ENCODE results near the gene ZDHHC19. TPM values are rescaled to one million over a fixed set of nuclear protein-coding genes. Genes with fewer than 3 reads are reported as not detected.
"Not testable (repeated sequence)": the region's sequence is repeated elsewhere in the genome, so short reads cannot be mapped to it uniquely, and the experiment has no call there.

The ZDHHC19 gene
- total and polyA plus RNA-seq, 2 donors = 0.19 to 0.68 TPM

- Histone ChIP-seq H3K36me3 (ENCODE audit: control insufficient read depth in 2 of 2, insufficient read depth in 2 of 2, low read length in 1 of 2) (no peaks in the 10 kb centered on the region), H3K27me3 (ENCODE audit: control insufficient read depth in 2 of 2, insufficient read depth in 1 of 2, low read length in 1 of 2) (no peaks in the 10 kb centered on the region), H3K4me1 (ENCODE audit: control insufficient read depth in 2 of 2, insufficient read depth in 2 of 2, low read length in 2 of 2) (peaks cover 11 to 18% of the 10 kb centered on the region in 2 donors), H3K27ac (ENCODE audit: low read depth in 1 of 2, low read length in 1 of 2) (peak overlapping the region in 1 of 2 donors; percentile 8), H3K9me3 (ENCODE audit: control insufficient read depth in 2 of 2, insufficient read depth in 1 of 2, low read length in 1 of 2) (peaks cover 0 to 8% of the 10 kb centered on the region in 2 donors), H3K4me3 (ENCODE audit: low read length in 2 of 2) (no peak overlapping the region)
- 96% methylated on average over 19 of the region's 19 CpGs for WGBS
- DNase-seq (ENCODE audit: low read depth in 6 of 9, low spot score in 9 of 9) = no peak
Observed at GRCh38 chr3:196175116-196175625, 36.0 kb downstream of the ZDHHC19 start.

GRCh38 chr3:196174652-196175051 is 36.5 kb downstream of the ZDHHC19 start:
- 97% methylated on average over 3 of the region's 3 CpGs for WGBS

DNA sequence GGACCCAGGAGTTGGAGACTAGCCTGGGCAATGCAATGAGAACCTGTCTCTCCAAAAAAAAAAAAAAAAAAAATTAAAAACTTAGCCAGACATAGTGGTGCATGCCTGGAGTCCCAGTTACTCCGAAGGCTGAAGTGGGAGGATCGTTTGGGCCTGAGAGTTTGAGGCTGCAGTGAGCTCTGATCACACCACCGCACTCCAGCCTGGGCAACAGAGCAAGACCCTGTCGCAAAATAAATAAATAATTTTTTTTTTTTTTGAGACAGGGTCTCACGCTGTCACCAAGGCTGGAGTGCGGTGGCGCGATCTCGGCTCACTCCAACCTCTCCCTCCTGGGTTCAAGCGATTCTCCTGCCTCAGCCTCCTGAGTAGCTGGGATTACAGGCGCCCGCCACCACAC is 40.9 kb downstream of the ZDHHC19 start:
- DNase-seq (ENCODE audit: low read depth in 6 of 9, low spot score in 9 of 9); H3K4me1 ChIP-seq (ENCODE audit: control insufficient read depth in 2 of 2, insufficient read depth in 2 of 2, low read length in 2 of 2); H3K36me3 ChIP-seq (ENCODE audit: control insufficient read depth in 2 of 2, insufficient read depth in 2 of 2, low read length in 1 of 2); H3K27ac ChIP-seq (ENCODE audit: low read depth in 1 of 2, low read length in 1 of 2); H3K4me3 ChIP-seq (ENCODE audit: low read length in 2 of 2); H3K27me3 ChIP-seq (ENCODE audit: control insufficient read depth in 2 of 2, insufficient read depth in 1 of 2, low read length in 1 of 2); H3K9me3 ChIP-seq (ENCODE audit: control insufficient read depth in 2 of 2, insufficient read depth in 1 of 2, low read length in 1 of 2): not testable (repeated sequence)
- 99% methylated on average over 12 of the region's 12 CpGs for WGBS

More at GRCh38 chr3:196174652-196175051, 36.5 kb downstream of the ZDHHC19 start:
- Histone ChIP-seq H3K9me3 (ENCODE audit: control insufficient read depth in 2 of 2, insufficient read depth in 1 of 2, low read length in 1 of 2) (peaks cover 0 to 8% of the 10 kb centered on the region in 2 donors), H3K27ac (ENCODE audit: low read depth in 1 of 2, low read length in 1 of 2) (no peak overlapping the region), H3K36me3 (ENCODE audit: control insufficient read depth in 2 of 2, insufficient read depth in 2 of 2, low read length in 1 of 2) (no peaks in the 10 kb centered on the region), H3K4me3 (ENCODE audit: low read length in 2 of 2) (no peak overlapping the region), H3K4me1 (ENCODE audit: control insufficient read depth in 2 of 2, insufficient read depth in 2 of 2, low read length in 2 of 2) (peaks cover 6 to 16% of the 10 kb centered on the region in 2 donors), H3K27me3 (ENCODE audit: control insufficient read depth in 2 of 2, insufficient read depth in 1 of 2, low read length in 1 of 2) (no peaks in the 10 kb centered on the region)
- DNase-seq (ENCODE audit: low read depth in 6 of 9, low spot score in 9 of 9) = no peak

GRCh38 chr3:196169836-196170240 is 41.4 kb downstream of the ZDHHC19 start:
- Histone ChIP-seq H3K27ac (ENCODE audit: low read depth in 1 of 2, low read length in 1 of 2) (no peak overlapping the region), H3K9me3 (ENCODE audit: control insufficient read depth in 2 of 2, insufficient read depth in 1 of 2, low read length in 1 of 2) (no peaks in the 10 kb centered on the region), H3K4me1 (ENCODE audit: control insufficient read depth in 2 of 2, insufficient read depth in 2 of 2, low read length in 2 of 2) (peaks cover 0 to 5% of the 10 kb centered on the region in 2 donors), H3K4me3 (ENCODE audit: low read length in 2 of 2) (no peak overlapping the region), H3K36me3 (ENCODE audit: control insufficient read depth in 2 of 2, insufficient read depth in 2 of 2, low read length in 1 of 2) (no peaks in the 10 kb centered on the region), H3K27me3 (ENCODE audit: control insufficient read depth in 2 of 2, insufficient read depth in 1 of 2, low read length in 1 of 2) (no peaks in the 10 kb centered on the region)
- DNase-seq (ENCODE audit: low read depth in 6 of 9, low spot score in 9 of 9) = no peak
- 89% methylated on average over 5 of the region's 5 CpGs for WGBS

DNA sequence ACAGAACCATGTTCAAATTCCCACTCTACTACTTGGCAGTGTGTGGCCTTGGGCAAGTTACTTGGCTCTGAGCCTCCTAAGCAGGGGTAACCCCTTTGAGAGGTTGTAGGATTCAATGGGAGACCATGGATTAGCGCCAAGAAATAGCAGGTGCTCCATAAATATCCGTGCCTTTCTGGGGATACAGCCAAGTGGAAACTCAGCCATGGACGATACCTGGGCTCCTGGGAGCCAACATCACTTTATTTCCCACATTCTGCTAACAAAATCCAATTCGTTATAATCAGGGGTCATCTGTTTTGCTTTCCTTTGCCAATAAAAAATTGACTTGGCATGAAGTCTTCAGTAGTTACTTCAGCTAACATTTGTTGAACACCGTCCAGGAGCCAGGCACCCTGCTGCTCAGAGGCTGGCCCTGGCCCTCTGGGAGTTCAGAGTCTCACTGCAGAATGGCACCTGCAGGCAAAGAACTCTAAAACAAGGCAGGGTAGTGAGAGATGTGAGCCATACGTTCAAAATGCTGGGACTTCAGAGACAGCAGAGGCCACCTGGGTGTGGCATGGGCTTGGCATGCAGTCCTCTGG is 42.3 kb downstream of the ZDHHC19 start:
- Histone ChIP-seq H3K27me3 (ENCODE audit: control insufficient read depth in 2 of 2, insufficient read depth in 1 of 2, low read length in 1 of 2) (no peaks in the 10 kb centered on the region), H3K4me3 (ENCODE audit: low read length in 2 of 2) (no peak overlapping the region), H3K4me1 (ENCODE audit: control insufficient read depth in 2 of 2, insufficient read depth in 2 of 2, low read length in 2 of 2) (peaks cover 0 to 5% of the 10 kb centered on the region in 2 donors), H3K9me3 (ENCODE audit: control insufficient read depth in 2 of 2, insufficient read depth in 1 of 2, low read length in 1 of 2) (no peaks in the 10 kb centered on the region), H3K27ac (ENCODE audit: low read depth in 1 of 2, low read length in 1 of 2) (no peak overlapping the region), H3K36me3 (ENCODE audit: control insufficient read depth in 2 of 2, insufficient read depth in 2 of 2, low read length in 1 of 2) (no peaks in the 10 kb centered on the region)
- DNase-seq (ENCODE audit: low read depth in 6 of 9, low spot score in 9 of 9) = no peak
- WGBS = 84% methylated on average over 6 of the region's 6 CpGs

DNA sequence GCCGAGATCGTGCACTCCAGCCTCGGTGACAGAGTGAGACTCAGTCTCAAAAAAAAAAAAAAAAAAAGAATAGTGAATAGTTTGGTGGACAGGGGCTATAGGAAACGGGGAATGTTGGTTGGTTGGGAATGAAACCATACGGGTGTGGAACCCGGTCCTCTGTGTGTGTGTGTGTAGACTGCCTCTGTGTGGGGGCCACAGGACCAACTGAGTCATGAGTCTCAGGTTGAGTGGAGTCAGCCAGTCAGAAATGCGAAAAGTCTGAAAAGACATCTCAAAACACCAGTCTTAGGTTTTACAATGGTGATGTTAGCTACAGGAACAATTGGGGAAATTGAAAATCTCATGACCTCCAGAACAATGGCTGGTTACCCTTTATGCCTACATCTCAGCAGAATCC is 44.5 kb downstream of the ZDHHC19 start:
- DNase-seq (ENCODE audit: low read depth in 6 of 9, low spot score in 9 of 9) = no peak
- Histone ChIP-seq H3K27me3 (ENCODE audit: control insufficient read depth in 2 of 2, insufficient read depth in 1 of 2, low read length in 1 of 2) (no peaks in the 10 kb centered on the region), H3K36me3 (ENCODE audit: control insufficient read depth in 2 of 2, insufficient read depth in 2 of 2, low read length in 1 of 2) (no peaks in the 10 kb centered on the region), H3K4me3 (ENCODE audit: low read length in 2 of 2) (no peak overlapping the region), H3K27ac (ENCODE audit: low read depth in 1 of 2, low read length in 1 of 2) (no peak overlapping the region), H3K9me3 (ENCODE audit: control insufficient read depth in 2 of 2, insufficient read depth in 1 of 2, low read length in 1 of 2) (no peaks in the 10 kb centered on the region), H3K4me1 (ENCODE audit: control insufficient read depth in 2 of 2, insufficient read depth in 2 of 2, low read length in 2 of 2) (peaks cover 0 to 5% of the 10 kb centered on the region in 2 donors)
- WGBS = 98% methylated on average over 7 of the region's 7 CpGs

GRCh38 chr3:196165850-196166249 is 45.4 kb downstream of the ZDHHC19 start:
- Histone ChIP-seq H3K36me3 (ENCODE audit: control insufficient read depth in 2 of 2, insufficient read depth in 2 of 2, low read length in 1 of 2) (no peaks in the 10 kb centered on the region), H3K4me1 (ENCODE audit: control insufficient read depth in 2 of 2, insufficient read depth in 2 of 2, low read length in 2 of 2) (peaks cover under 1 to 6% of the 10 kb centered on the region in 2 donors), H3K4me3 (ENCODE audit: low read length in 2 of 2) (no peak overlapping the region), H3K27ac (ENCODE audit: low read depth in 1 of 2, low read length in 1 of 2) (peak overlapping the region in 1 of 2 donors; percentile 18), H3K9me3 (ENCODE audit: control insufficient read depth in 2 of 2, insufficient read depth in 1 of 2, low read length in 1 of 2) (no peaks in the 10 kb centered on the region), H3K27me3 (ENCODE audit: control insufficient read depth in 2 of 2, insufficient read depth in 1 of 2, low read length in 1 of 2) (no peaks in the 10 kb centered on the region)
- 92% methylated on average over 7 of the region's 7 CpGs for WGBS
- no peak for DNase-seq (ENCODE audit: low read depth in 6 of 9, low spot score in 9 of 9)

- not testable (repeated sequence) for H3K36me3 ChIP-seq (ENCODE audit: control insufficient read depth in 2 of 2, insufficient read depth in 2 of 2, low read length in 1 of 2); H3K27ac ChIP-seq (ENCODE audit: low read depth in 1 of 2, low read length in 1 of 2); DNase-seq (ENCODE audit: low read depth in 6 of 9, low spot score in 9 of 9); H3K27me3 ChIP-seq (ENCODE audit: control insufficient read depth in 2 of 2, insufficient read depth in 1 of 2, low read length in 1 of 2); H3K4me3 ChIP-seq (ENCODE audit: low read length in 2 of 2); H3K9me3 ChIP-seq (ENCODE audit: control insufficient read depth in 2 of 2, insufficient read depth in 1 of 2, low read length in 1 of 2)
- 96% methylated on average over 5 of the region's 5 CpGs for WGBS
- H3K4me1 ChIP-seq (ENCODE audit: control insufficient read depth in 2 of 2, insufficient read depth in 2 of 2, low read length in 2 of 2) = peaks cover 8 to 14% of the 10 kb centered on the region in 2 donors
Observed at GRCh38 chr3:196165006-196165575, 46.1 kb downstream of the ZDHHC19 start.

GRCh38 chr3:196164576-196164975 is 46.6 kb downstream of the ZDHHC19 start:
- no peaks in the 10 kb centered on the region for H3K9me3 ChIP-seq (ENCODE audit: control insufficient read depth in 2 of 2, insufficient read depth in 1 of 2, low read length in 1 of 2)
- no peak overlapping the region for H3K27ac ChIP-seq (ENCODE audit: low read depth in 1 of 2, low read length in 1 of 2)
- peaks cover 13 to 14% of the 10 kb centered on the region in 2 donors for H3K4me1 ChIP-seq (ENCODE audit: control insufficient read depth in 2 of 2, insufficient read depth in 2 of 2, low read length in 2 of 2)
- WGBS = 96% methylated on average over 2 of the region's 2 CpGs
- H3K36me3 ChIP-seq (ENCODE audit: control insufficient read depth in 2 of 2, insufficient read depth in 2 of 2, low read length in 1 of 2) = no peaks in the 10 kb centered on the region
- no peak overlapping the region for H3K4me3 ChIP-seq (ENCODE audit: low read length in 2 of 2)
- H3K27me3 ChIP-seq (ENCODE audit: control insufficient read depth in 2 of 2, insufficient read depth in 1 of 2, low read length in 1 of 2) = no peaks in the 10 kb centered on the region
- DNase-seq (ENCODE audit: low read depth in 6 of 9, low spot score in 9 of 9) = no peak

Measured in thymus (tissue), 11 donors.